Mammary epithelial cell (primary cell): ENCODE measurements around the gene EMC1.

Source experiments
- EZH2 ChIP-seq: IDR thresholded peaks from 2 replicates; pipeline ENCODE4 v1.6.1; 2012; ENCODE audit warnings: low read length, inconsistent platforms, borderline replicate concordance
- TF ChIP-seq, protein P1 (sequence below), 2 donors: IDR thresholded peaks in 1 of 2; conservative IDR thresholded peaks in 1 of 2; 2 replicates each; pipeline ENCODE4 v1.5.1; 2011 to 2012; ENCODE audit warnings: inconsistent platforms in 2 of 2, low read length in 2 of 2, mild to moderate bottlenecking in 2 of 2, control low read depth in 1 of 2, low read depth in 1 of 2; ENCODE audit not compliant: insufficient read depth in 1 of 2; ENCODE audit errors: extremely low read depth in 1 of 2

DNA sequence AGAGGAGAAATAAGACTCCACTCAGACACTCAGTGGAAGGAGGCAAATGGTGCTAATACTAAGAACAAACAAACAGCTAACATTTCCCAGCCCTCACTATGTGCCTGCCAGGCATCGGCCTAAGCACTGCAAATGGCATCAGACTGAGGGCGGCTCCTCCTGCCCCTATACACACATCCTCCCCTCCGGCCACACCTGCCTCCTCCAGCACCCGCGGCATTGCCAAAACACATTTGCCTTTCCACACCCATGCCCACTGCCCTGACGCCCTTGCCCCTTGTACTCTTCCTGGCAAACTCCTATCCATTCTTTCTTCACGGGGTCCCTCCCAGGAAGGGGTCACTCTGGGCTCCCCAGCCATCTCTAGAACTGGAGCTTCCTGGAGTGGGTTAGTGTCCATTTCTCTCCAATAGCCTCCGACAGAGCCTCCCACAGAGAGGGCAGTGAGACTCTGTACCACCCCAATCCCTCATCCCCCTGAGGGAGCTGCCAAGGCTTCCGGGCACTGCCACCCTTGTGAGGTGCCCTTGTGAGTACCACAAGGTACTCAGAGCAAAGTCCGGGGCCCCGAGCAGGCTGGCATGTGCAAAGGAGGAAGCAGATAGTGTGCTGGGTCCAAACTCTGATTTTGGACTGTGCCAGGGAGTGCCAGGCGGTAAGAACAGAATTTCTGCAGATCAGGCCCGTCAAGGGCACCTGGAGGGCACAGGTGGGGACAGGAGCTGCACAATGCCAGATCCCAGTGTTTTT is 36.3 kb upstream of the EMC1 start:
- TF ChIP-seq, protein P1, sequence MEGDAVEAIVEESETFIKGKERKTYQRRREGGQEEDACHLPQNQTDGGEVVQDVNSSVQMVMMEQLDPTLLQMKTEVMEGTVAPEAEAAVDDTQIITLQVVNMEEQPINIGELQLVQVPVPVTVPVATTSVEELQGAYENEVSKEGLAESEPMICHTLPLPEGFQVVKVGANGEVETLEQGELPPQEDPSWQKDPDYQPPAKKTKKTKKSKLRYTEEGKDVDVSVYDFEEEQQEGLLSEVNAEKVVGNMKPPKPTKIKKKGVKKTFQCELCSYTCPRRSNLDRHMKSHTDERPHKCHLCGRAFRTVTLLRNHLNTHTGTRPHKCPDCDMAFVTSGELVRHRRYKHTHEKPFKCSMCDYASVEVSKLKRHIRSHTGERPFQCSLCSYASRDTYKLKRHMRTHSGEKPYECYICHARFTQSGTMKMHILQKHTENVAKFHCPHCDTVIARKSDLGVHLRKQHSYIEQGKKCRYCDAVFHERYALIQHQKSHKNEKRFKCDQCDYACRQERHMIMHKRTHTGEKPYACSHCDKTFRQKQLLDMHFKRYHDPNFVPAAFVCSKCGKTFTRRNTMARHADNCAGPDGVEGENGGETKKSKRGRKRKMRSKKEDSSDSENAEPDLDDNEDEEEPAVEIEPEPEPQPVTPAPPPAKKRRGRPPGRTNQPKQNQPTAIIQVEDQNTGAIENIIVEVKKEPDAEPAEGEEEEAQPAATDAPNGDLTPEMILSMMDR (conservative IDR thresholded peaks at IDR 0.05 in 1 of 2, IDR thresholded peaks at IDR 0.05 in 1 of 2; ENCODE audit: extremely low read depth in 1 of 2, insufficient read depth in 1 of 2, low read depth in 1 of 2, low read length in 2 of 2), result no peak
- no peak for TF ChIP-seq EZH2
